Sciatic nerve (tissue), 2 donors: ENCODE data around the gene GPR17. TPM values are rescaled to one million over a fixed set of nuclear protein-coding genes. Genes with fewer than 3 reads are reported as not detected.

Experiments used
- ATAC-seq: fragments of 200-7000 bp; cut with Tn5 transposase; one replicate; pipeline ENCODE4 v1.9.1; 2020; ENCODE audit warnings: mild to moderate bottlenecking, moderate library complexity
- DNase-seq: peaks from one replicate; pipeline ENCODE4 v3.0.0-alpha.2; 2020; ENCODE audit warnings: low spot score
- intact Hi-C: fragments of 100-400 bp; cut with DNase I; formaldehyde crosslinking; loops from one replicate; pipeline ENCODE4 v1.14.2; 2022
- total RNA-seq: library from RNA; stranded (reverse); fragmentation: NEBNext Ultra II Directional; extraction: Animal tissue kit (Norgen Biotek cat#: 25700); gene quantifications from one replicate; pipeline ENCODE4 v1.2.1, GENCODE V29; 2021
- donor health status: DM: no; HTN: no; CAD: no.
- donor health status: DM: no; HTN: no; CAD: no.

The GPR17 gene, protein sequence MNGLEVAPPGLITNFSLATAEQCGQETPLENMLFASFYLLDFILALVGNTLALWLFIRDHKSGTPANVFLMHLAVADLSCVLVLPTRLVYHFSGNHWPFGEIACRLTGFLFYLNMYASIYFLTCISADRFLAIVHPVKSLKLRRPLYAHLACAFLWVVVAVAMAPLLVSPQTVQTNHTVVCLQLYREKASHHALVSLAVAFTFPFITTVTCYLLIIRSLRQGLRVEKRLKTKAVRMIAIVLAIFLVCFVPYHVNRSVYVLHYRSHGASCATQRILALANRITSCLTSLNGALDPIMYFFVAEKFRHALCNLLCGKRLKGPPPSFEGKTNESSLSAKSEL
- total RNA-seq: 4.6 TPM

DNA sequence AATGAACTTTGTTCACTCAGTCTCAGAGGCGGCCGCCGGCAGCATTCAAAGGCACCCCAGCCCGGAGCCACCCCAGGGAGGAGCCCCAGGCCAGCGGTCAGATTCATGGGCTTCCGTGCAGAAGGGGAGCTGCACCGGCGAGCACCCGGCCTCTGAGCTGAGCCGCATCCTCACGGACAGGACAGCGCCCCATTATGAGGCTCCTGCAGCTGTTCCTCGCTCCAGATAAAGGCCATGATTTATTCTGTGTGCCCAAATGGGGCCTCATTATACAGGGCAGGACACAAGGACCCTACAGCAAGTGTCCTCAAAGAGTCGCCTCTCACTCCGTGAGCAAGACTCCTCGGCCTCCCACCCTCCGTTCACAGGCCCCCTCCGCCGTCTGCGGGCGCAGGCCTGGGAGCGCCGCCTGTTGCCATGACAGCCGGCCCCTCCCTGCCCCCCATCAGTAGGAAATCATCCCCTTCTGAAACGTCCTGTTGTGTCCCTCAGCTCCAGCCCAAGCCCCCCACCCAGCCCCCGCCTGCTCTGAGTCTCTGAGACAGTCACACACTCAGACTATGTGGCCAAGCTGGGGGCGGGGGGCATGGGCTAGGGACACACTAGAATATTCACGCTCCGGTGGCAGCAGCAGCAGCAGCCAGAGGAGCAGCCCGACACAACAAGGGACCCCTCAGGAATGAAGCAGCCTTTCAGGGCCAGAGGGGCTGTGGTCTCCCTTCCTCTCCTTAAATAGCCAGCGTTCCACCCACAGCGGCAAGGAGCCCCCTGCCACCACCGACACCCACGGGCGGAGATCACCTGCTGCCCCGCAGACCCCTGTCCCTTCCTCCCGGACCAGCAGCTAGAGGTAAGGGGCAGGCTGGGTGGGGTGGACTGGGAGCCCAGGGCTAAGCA, at the start of gene GPR17:
Gene GPR17, plus strand, starts transcription at position 759 of the 897 bp plus-strand sequence. CDS start 4,583 bp downstream, outside the sequence.
- intact Hi-C loops: no loop called here
- ATAC-seq: no peak
- DNase-seq: no peak

DNA sequence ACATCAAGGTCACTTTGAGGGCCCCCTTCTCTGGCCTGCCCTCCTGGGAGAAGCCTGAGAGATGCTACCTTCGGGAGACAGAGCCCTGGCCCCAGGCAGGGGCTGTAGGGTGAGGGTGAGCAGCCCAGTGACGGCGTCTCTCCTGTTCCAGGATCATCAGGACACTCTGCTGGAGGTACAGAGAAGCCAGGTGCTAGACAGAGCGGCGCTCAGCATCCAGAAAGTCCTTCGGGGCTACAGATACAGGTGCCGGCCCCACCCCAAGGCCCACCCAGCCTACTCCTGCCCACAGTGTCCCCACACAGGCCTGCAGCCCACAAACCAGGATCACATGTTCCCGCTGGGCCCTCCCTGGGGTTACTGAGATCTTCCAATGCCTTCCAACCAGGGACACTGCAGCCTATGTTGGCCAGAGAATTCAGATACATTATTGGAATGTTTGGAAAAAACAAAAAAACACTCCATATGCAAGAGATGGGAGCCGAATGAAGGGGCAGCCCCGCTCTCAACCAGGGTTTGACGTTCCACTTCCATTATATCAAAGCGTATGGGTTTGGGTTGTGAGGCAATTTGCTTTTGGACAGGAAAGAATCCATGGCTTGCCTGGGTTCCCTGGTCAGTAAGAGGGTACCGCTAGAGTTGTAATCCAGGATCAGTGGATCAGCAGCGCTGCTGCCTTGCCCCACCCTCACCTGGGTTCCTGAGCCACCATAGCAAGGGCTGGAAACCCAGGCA, 49.5 kb upstream of the GPR17 start:
- ATAC-seq: no peak
- intact Hi-C loops: loop anchor here (10.0 kb wide), 1 partner anchor 98 kb away; no protein-coding TSS in a partner anchor
- DNase-seq: no peak

DNA sequence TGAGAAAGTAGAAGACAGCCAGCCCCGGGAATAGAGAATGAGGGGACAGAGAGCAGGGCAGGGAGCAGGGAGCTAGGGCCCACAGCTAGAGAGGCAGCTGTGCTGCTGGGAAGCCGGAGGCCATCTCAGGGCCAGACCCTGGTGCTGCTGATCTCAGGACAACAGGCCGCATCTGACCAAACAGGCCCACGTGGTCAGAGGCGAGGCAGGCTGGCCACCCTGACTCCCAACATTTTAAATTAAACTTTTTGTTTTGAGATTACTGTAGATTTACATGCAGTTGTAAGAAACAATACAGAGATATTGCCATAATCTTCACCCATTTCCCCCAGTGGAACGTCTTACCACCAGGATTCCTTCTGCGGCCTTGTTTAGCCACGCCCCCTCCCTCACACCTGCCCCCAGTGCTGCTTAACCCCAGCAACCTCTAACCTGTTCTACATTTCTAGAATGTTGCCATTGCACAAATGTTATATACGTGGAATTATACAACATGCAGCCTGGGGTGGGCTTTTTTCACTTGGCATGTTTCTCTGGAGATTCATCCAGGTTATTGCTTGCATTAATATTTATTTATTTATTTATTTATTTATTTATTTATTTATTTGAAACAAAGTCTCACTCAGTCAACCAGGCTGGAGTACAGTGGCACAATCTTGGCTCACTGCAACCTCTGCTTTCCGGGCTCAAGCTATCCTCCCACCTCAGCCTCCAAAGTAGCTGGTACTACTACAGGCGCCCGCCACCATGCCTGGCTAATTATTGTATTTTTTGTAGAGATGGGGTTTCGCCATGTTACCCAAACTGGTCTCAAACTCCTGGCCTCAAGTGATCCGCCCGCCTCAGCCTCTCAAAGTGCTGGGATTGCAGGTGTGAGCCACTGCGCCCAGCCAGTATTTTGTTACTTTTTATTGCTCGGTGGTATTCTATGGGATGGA, 48.6 kb upstream of the GPR17 start:
- DNase-seq (no peak), ATAC-seq (no peak)

DNA sequence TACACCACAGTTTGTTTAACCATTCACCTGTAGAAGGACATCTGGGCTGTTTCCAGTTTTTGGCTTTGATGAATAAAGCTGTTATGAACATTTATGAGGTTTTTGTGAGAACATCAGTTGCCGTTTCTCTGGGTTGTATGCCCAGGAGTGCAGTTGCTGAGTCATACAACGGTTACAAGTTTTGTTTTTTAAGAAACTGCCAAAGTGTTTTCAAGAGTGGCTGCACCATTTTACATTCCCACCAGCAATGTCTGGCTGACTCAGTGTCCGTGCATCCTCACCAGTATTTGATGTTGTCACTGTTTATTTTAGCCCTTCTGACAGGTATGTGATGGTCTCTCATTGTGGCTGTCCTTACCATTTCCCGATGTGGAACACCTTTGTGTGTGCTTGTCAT, 48.0 kb upstream of the GPR17 start:
- ATAC-seq (no peak), DNase-seq (no peak)
- intact Hi-C loops: loop anchor here (10.0 kb wide), 1 partner anchor 97 kb away; no protein-coding TSS in a partner anchor

More for the DNA sequence above, 48.6 kb upstream of the GPR17 start:
- intact Hi-C loops: loop anchor here (10.0 kb wide), 1 partner anchor 97 kb away; no protein-coding TSS in a partner anchor

DNA sequence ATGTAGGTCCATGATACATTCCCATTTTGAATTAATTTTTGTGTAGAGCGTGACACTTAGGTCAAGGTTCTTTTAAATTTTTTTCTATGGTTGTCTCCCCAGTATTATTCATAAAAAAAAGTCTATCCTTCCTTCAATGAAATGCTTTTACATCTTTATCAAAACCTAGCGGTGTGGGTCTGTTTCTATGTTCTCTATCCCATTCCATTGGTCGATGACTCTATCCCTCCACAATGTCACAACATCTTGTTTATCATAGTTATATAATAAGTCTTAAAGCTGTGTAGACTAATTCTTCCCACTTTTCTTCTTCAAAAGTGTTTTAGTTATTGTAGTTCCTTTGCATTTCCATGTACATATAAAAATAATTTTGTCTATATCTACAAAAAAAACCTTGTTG, 47.2 kb upstream of the GPR17 start:
- ATAC-seq (no peak), DNase-seq (no peak)
- intact Hi-C loops: loop anchor here (10.0 kb wide), 1 partner anchor 96 kb away; no protein-coding TSS in a partner anchor

DNA sequence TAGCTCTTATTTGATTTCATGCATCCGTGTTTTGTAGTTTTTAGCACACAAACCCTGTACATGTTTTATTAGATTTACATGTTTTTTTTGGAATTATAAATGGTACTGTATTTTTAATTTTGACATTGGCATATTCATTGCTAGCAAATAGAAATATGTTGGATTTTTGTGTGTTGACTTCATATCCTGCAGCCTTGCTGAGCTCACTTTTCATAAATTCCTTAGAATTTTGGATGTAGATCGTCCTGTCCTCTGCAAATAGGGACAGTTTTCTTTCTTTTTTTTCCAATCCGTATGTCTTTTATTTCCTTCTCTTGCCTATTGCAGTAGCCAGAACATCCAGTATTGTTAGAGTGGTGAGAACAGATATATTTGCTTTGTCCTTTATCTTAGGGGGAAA, 46.7 kb upstream of the GPR17 start:
- intact Hi-C loops: loop anchor here (10.0 kb wide), 1 partner anchor 96 kb away; no protein-coding TSS in a partner anchor
- DNase-seq (no peak), ATAC-seq (no peak)

DNA sequence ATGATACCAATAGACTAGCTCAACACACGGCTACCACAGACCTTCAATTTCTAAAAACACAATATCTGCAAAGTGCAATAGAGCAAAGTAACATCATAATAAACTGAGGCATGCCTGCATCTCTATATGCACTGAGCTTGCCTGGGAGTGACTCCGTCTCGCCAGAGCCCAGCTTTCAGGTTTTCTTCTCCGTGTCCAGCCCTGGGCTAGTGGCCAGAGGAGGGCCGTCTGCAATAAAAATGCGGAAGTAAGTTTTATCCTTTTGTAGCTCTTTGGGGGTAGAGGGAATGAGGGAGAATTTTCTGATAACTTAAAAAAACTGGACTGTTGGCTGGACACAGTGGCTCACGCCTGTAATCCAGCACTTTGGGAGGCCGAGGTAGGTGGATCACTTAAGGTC, 41.0 kb upstream of the GPR17 start:
- intact Hi-C loops: no loop called here
- DNase-seq (peak; percentile 28), ATAC-seq (no peak)

DNA sequence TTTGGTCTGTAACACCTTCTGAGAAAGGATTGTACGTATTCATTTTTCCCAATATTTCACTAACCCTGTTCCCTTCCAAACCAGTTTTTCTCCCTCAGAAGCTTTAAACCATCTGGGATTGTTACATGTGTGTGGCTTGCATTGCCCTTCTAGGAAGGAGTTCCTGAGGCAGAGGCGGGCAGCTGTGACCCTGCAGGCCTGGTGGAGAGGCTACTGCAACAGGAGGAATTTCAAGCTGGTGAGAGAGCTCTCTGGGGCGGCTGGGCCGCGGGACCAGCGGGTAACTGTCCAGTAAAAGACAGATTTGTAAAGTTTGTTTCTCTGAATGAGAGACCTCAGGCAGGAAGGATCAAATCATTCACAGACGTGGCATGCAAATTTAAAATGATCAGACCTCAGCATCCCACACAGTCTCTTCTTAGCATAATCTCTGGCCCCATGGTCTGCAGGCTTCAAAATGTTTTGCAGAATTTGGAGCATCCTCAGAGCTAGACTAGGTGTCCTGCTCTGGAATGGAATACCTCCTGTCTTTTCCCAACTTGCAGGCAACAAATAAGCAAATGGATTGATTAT, 40.2 kb upstream of the GPR17 start:
- ATAC-seq (no peak), DNase-seq (peak; percentile 25)
- intact Hi-C loops: no loop called here

DNA sequence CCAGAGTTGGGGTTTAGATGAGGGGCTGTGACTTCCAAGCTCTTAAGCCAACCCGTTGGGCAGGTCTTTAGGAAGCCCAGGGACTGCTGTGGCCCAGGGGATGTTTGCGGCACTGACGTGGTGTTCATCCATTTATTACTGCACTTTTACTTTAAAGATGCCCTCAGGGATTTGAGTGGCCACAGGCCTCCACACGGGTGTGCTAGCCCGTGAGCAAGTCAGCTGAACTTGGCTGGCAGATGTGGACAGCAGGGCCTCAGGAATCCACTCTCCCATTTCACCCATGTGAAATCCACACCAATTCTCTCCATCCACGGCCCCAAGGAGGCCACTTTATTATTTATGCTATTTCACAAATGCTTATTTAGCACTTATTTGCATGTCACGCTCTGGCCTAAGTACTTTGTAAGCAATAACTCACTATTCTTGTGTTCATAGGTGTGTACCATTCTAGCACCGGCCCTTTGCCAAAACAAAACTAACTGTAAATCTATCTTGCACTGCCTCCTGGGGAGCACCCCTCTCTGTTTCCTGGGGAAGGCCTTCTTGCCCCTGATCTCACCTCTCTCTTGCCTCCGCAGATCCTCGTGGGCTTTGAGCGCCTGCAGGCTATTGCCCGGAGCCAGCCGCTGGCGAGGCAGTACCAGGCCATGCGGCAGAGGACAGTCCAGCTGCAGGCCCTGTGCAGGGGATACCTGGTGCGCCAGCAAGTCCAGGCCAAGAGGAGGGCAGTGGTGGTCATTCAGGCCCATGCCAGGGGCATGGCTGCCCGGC, 39.1 kb upstream of the GPR17 start:
- intact Hi-C loops: no loop called here
- DNase-seq (peak; percentile 10), ATAC-seq (no peak)

DNA sequence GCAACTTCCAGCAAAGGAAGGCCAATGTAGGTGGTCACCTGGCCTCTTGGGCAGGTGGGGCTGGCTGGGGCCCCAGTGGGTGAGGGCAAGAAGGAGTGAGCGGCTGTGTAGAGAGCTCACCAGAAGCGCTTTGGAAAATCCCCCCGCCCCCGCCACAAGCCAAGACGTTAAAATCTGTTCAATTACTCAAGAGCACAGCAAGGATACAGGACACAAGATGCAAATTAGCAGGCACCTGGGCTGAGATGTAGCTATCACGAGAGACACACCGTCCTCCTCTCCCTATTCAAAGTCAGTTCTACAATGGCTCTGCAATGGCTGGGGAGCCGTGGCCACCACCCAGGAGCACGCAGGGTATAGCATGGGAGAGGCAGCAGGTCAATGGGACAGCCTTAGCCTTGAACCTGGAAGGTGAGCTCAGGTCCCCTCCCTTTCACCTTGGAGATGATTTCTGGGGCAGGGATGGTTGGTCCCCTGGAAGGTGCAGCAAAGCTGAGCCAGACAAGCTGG, 38.5 kb upstream of the GPR17 start:
- intact Hi-C loops: no loop called here
- DNase-seq (peak; percentile 31), ATAC-seq (no peak)

DNA sequence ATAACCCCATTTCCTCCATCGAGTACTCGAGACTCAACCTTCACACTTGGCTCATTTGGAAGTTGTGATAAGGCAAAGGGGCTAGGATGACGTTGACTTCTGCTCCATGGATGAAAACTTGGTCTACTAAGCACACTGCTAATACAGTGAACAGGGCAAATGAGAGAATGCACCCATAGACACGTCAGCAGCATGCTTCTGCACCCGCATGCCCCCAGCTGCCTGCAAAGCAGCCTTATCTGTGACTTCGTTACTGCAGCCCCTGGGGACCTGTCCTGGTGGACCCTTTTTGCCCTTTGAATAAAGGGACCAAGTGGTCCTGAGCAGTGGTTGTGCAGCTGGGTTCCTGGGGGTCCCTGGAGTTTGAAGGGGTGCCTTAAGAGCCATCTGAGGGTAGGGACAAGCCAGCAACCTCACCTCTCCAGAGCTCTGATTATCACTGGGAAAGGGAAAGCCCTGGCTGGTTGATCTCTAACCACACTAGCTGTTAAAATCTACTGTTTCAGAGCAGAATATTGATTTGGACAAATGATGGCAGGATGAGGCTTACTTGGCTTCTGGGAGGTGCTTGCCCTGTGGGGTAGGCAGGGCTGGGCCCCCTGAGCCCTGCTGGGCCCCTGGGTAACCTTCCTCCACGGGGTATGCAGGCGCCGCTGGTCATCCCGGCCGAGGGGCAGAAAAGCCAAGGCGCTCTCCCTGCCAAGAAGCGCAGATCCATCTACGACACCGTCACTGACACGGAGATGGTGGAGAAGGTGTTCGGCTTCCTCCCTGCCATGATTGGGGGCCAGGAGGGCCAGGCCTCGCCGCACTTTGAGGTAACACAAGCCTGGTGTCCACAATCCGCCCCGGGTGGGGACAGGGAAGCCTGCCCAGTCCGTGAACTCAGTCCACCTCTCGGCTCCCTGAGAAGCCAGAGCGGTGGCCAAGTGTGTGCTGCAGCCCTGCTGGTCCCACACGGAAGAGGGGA, 37.6 kb upstream of the GPR17 start:
- intact Hi-C loops: no loop called here
- DNase-seq (peak; percentile 40), ATAC-seq (no peak)

DNA sequence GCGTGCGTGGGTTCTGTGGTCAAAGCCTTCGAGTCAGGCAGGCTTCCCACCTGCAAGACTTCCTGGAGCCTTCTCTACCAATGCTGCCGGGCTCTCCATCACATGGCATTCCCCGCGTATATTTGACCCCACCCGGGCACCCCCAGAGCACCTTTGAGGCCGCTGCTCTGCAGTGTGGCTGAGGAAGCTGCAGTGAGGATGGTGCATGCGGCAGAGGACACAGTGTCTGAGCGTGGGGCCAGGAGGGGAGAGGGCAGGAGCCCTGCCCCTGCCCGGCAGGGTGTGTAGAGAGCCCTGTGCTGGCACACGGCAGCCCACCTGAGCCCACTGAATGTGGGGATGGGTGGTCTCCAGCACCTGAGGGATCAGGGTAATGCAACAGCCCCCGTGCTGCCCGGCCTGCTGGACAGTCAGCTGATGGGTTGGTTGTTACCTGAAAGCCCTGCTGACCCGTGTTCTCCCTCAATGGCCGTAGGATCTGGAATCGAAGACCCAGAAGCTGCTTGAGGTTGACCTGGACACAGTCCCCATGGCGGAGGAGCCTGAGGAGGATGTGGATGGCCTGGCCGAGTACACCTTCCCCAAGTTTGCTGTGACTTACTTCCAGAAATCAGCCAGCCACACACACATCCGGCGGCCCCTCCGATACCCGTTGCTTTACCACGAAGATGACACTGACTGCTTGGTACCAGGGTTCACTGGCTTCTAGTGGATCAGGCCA, 36.8 kb upstream of the GPR17 start:
- intact Hi-C loops: no loop called here

DNA sequence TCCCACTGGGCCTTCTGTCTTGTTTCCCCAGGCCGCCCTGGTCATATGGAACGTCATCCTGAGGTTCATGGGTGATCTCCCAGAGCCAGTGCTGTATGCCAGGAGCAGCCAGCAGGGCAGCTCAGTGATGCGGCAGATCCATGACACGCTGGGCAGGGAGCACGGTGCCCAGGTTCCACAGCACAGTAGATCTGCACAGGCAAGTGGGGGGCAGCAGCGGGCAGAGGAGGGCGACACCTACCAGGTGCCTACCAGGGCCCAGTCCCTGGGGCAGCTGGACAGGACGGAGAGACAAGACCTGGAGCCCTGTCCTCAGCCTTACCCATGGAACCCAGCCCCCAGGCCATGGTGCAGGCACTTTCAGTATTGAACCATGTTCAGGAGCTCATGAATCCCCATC, 36.1 kb upstream of the GPR17 start:
- intact Hi-C loops: no loop called here
- DNase-seq: no peak

More for the DNA sequence above, 36.8 kb upstream of the GPR17 start:
- DNase-seq (no peak), ATAC-seq (no peak)

DNA sequence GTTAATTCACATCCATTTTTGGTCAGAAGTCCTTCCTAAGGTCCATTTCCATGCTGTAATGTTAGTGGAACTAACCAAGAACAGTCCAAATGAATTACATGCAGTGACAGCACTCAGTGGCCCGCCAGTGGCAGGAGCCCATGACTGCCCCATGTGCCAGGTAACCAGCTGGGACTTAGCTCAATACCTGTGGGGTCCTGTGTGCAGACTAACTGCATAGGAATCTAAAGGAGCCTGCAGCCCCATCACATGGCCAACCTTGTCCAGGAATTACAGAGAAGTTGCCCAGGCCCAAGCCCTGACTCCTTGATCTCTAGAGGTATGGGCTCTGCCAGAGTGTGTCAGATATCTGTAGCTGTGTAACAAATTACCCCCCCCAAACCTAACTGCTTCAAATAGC, 35.4 kb upstream of the GPR17 start:
- ATAC-seq: no peak
- intact Hi-C loops: no loop called here
- peak; percentile 17 for DNase-seq

More for the DNA sequence above, 36.1 kb upstream of the GPR17 start:
- no peak for ATAC-seq
